Mesendoderm (in vitro differentiated cells): ENCODE results near the gene GPALPP1.

ENCODE experiments used
- DNase-seq: peaks from one replicate; pipeline ENCODE4 v3.0.0; 2013
- H2AK5ac ChIP-seq: 2 replicates; pipeline ENCODE4 v1.6.1; 2013; ENCODE audit warnings: low read length, inconsistent platforms
- H2BK120ac ChIP-seq: 2 replicates; pipeline ENCODE4 v1.6.1; 2013; ENCODE audit warnings: low read depth, mild to moderate bottlenecking, low read length, moderate library complexity, mixed read lengths
- H2BK15ac ChIP-seq: replicated peaks from 2 replicates; pipeline ENCODE4 v1.6.1; 2013; ENCODE audit warnings: low read depth, mild to moderate bottlenecking, moderate library complexity
- H2BK5ac ChIP-seq: 2 replicates; pipeline ENCODE4 v1.6.1; 2013; ENCODE audit warnings: low read length, inconsistent platforms
- H3K18ac ChIP-seq: 2 replicates; pipeline ENCODE4 v1.6.1; 2013; ENCODE audit warnings: mild to moderate bottlenecking, low read length, mixed read lengths
- H3K23ac ChIP-seq: one replicate; pipeline ENCODE4 v1.6.1; 2013; ENCODE audit warnings: low read length
- H3K27ac ChIP-seq: 2 replicates; pipeline ENCODE4 v1.5.1; 2013; ENCODE audit warnings: low read depth, mild to moderate bottlenecking, inconsistent platforms, low read length, moderate library complexity
- H3K27me3 ChIP-seq: 2 replicates; pipeline ENCODE4 v1.6.1; 2013; ENCODE audit warnings: low read length, control low read depth, mild to moderate bottlenecking, inconsistent platforms; ENCODE audit not compliant: insufficient read depth, poor library complexity
- H3K36me3 ChIP-seq: 2 replicates; pipeline ENCODE4 v1.6.1; 2013; ENCODE audit warnings: low read length, inconsistent platforms; ENCODE audit not compliant: control insufficient read depth, insufficient read depth
- H3K4ac ChIP-seq: one replicate; pipeline ENCODE4 v1.6.1; 2013; ENCODE audit warnings: low read depth, mild to moderate bottlenecking, low read length, moderate library complexity
- H3K4me1 ChIP-seq: 2 replicates; pipeline ENCODE4 v1.6.1; 2013; ENCODE audit warnings: low read depth, low read length, inconsistent platforms; ENCODE audit not compliant: control insufficient read depth
- H3K4me2 ChIP-seq: 2 replicates; pipeline ENCODE4 v1.6.1; 2013; ENCODE audit warnings: low read length
- H3K4me3 ChIP-seq: 2 replicates; pipeline ENCODE4 v1.5.1; 2013; ENCODE audit warnings: mild to moderate bottlenecking, low read length
- H3K56ac ChIP-seq: one replicate; pipeline ENCODE4 v1.6.1; 2013; ENCODE audit warnings: low read length
- H3K79me1 ChIP-seq: 2 replicates; pipeline ENCODE4 v1.6.1; 2013; ENCODE audit warnings: low read length, inconsistent platforms
- H3K79me2 ChIP-seq: 2 replicates; pipeline ENCODE4 v1.6.1; 2013; ENCODE audit warnings: mild to moderate bottlenecking, low read length; ENCODE audit not compliant: control insufficient read depth, insufficient read depth
- H3K9ac ChIP-seq: 2 replicates; pipeline ENCODE4 v1.6.1; 2013; ENCODE audit warnings: low read length, inconsistent platforms
- H4K5ac ChIP-seq: one replicate; pipeline ENCODE4 v1.6.1; 2013; ENCODE audit warnings: low read length
- H4K8ac ChIP-seq: one replicate; pipeline ENCODE4 v1.6.1; 2013; ENCODE audit warnings: low read depth, mild to moderate bottlenecking, control low read depth, low read length, moderate library complexity
- WGBS: extraction: QIAGEN DNeasy Blood & Tissue Kit; methylation state at CpG from one replicate; pipeline ENCODE4 v1.1.7; 2013; ENCODE audit warnings: low lambda C conversion rate, missing lambda C conversion rate; ENCODE audit not compliant: insufficient coverage; ENCODE audit errors: extremely low coverage; 5-methylcytosine and 5-hydroxymethylcytosine counted together

The GPALPP1 gene

GRCh38 chr13:44978328-44978727, 11.0 kb upstream of the GPALPP1 start:
- Histone ChIP-seq H3K36me3 (peaks cover 2% of the 10 kb centered on the region), H3K9ac (no peak overlapping the region), H3K23ac (no peak overlapping the region), H3K79me1 (no peaks in the 10 kb centered on the region), H2BK120ac (no peak overlapping the region), H4K8ac (no peak overlapping the region), H3K56ac (no peak overlapping the region), H2AK5ac (no peak overlapping the region), H3K27me3 (no peaks in the 10 kb centered on the region), H3K27ac (no peak overlapping the region), H3K4me1 (no peaks in the 10 kb centered on the region), H2BK15ac (no peak overlapping the region), H3K4me3 (no peak overlapping the region), H2BK5ac (no peak overlapping the region), H3K4me2 (no peak overlapping the region), H3K18ac (no peak overlapping the region), H3K4ac (no peak overlapping the region), H4K5ac (no peak overlapping the region), H3K79me2 (peaks cover 3% of the 10 kb centered on the region)
- no CpG with 5 or more reads among the region's 1 CpG for WGBS
- no peak for DNase-seq

- H3K56ac ChIP-seq, result peak overlapping the region; percentile 95
- WGBS, result no CpG with 5 or more reads among the region's 10 CpGs
- H2BK5ac ChIP-seq, result no peak overlapping the region
- H3K18ac ChIP-seq, result no peak overlapping the region
- peak overlapping the region; percentile 95 for H3K9ac ChIP-seq
- no peaks in the 10 kb centered on the region for H3K4me1 ChIP-seq
- H3K4me2 ChIP-seq, result peak overlapping the region; percentile 92
- peaks cover 35% of the 10 kb centered on the region for H3K79me2 ChIP-seq
- H3K23ac ChIP-seq, result no peak overlapping the region
- no peak overlapping the region for H2BK15ac ChIP-seq
- H3K27ac ChIP-seq, result no peak overlapping the region
- no peak overlapping the region for H2AK5ac ChIP-seq
- H3K27me3 ChIP-seq, result no peaks in the 10 kb centered on the region
- DNase-seq, result peak; percentile 11
- H3K79me1 ChIP-seq, result peaks cover 19% of the 10 kb centered on the region
- no peak overlapping the region for H4K5ac ChIP-seq
- no peak overlapping the region for H3K4ac ChIP-seq
- no peak overlapping the region for H2BK120ac ChIP-seq
- H3K4me3 ChIP-seq, result peak overlapping the region; percentile 97
- H4K8ac ChIP-seq, result peak overlapping the region; percentile 83
- H3K36me3 ChIP-seq, result no peaks in the 10 kb centered on the region
Observed at GRCh38 chr13:44989941-44990340, 603 bp downstream of the GPALPP1 start.

- Histone ChIP-seq H2BK15ac (no peak overlapping the region), H4K5ac (no peak overlapping the region), H3K9ac (no peak overlapping the region), H2BK120ac (no peak overlapping the region), H3K23ac (no peak overlapping the region), H3K4me2 (no peak overlapping the region), H3K4me3 (no peak overlapping the region), H3K79me2 (no peaks in the 10 kb centered on the region), H3K18ac (no peak overlapping the region), H3K56ac (no peak overlapping the region), H3K27me3 (no peaks in the 10 kb centered on the region), H3K27ac (no peak overlapping the region), H3K79me1 (no peaks in the 10 kb centered on the region), H2AK5ac (no peak overlapping the region), H3K4ac (no peak overlapping the region), H2BK5ac (no peak overlapping the region), H3K4me1 (no peaks in the 10 kb centered on the region), H4K8ac (no peak overlapping the region), H3K36me3 (peaks cover 3% of the 10 kb centered on the region)
- DNase-seq, result no peak
Observed at GRCh38 chr13:45003417-45003816, 14.1 kb downstream of the GPALPP1 start.

GRCh38 chr13:45004096-45004495, 14.8 kb downstream of the GPALPP1 start:
- no peak overlapping the region for H3K27ac ChIP-seq
- no peaks in the 10 kb centered on the region for H3K79me1 ChIP-seq
- no peak overlapping the region for H2AK5ac ChIP-seq
- no peak overlapping the region for H3K18ac ChIP-seq
- no peak overlapping the region for H4K5ac ChIP-seq
- H2BK5ac ChIP-seq, result no peak overlapping the region
- no peak overlapping the region for H3K4ac ChIP-seq
- no peak overlapping the region for H3K9ac ChIP-seq
- H4K8ac ChIP-seq, result no peak overlapping the region
- H3K36me3 ChIP-seq, result peaks cover 3% of the 10 kb centered on the region
- H3K27me3 ChIP-seq, result no peaks in the 10 kb centered on the region
- WGBS, result no CpG with 5 or more reads among the region's 2 CpGs
- H3K56ac ChIP-seq, result no peak overlapping the region
- no peak overlapping the region for H2BK15ac ChIP-seq
- H2BK120ac ChIP-seq, result no peak overlapping the region
- H3K79me2 ChIP-seq, result no peaks in the 10 kb centered on the region
- H3K23ac ChIP-seq, result no peak overlapping the region
- DNase-seq, result no peak
- H3K4me1 ChIP-seq, result no peaks in the 10 kb centered on the region
- H3K4me2 ChIP-seq, result no peak overlapping the region
- H3K4me3 ChIP-seq, result no peak overlapping the region

GRCh38 chr13:45007225-45007624, 17.9 kb downstream of the GPALPP1 start:
- Histone ChIP-seq H3K79me1 (no peaks in the 10 kb centered on the region), H3K56ac (no peak overlapping the region), H3K36me3 (peaks cover 1% of the 10 kb centered on the region), H3K4me1 (no peaks in the 10 kb centered on the region), H3K27me3 (no peaks in the 10 kb centered on the region), H3K27ac (no peak overlapping the region), H3K18ac (no peak overlapping the region), H3K4ac (no peak overlapping the region), H2BK5ac (no peak overlapping the region), H2BK120ac (no peak overlapping the region), H3K79me2 (no peaks in the 10 kb centered on the region), H2AK5ac (no peak overlapping the region), H3K4me2 (no peak overlapping the region), H4K8ac (no peak overlapping the region), H3K23ac (no peak overlapping the region), H2BK15ac (no peak overlapping the region), H4K5ac (no peak overlapping the region), H3K9ac (no peak overlapping the region), H3K4me3 (no peak overlapping the region)
- no peak for DNase-seq

GRCh38 chr13:45007823-45008222, 18.5 kb downstream of the GPALPP1 start:
- Histone ChIP-seq H3K36me3 (no peaks in the 10 kb centered on the region), H3K79me2 (no peaks in the 10 kb centered on the region), H3K27me3 (no peaks in the 10 kb centered on the region), H3K4me3 (no peak overlapping the region), H3K27ac (no peak overlapping the region), H4K8ac (no peak overlapping the region), H3K56ac (no peak overlapping the region), H3K4ac (no peak overlapping the region), H2BK15ac (no peak overlapping the region), H3K79me1 (no peaks in the 10 kb centered on the region), H2BK120ac (no peak overlapping the region), H3K9ac (no peak overlapping the region), H3K23ac (no peak overlapping the region), H3K18ac (no peak overlapping the region), H4K5ac (no peak overlapping the region), H2AK5ac (no peak overlapping the region), H3K4me2 (no peak overlapping the region), H3K4me1 (no peaks in the 10 kb centered on the region), H2BK5ac (no peak overlapping the region)
- WGBS, result no CpG with 5 or more reads among the region's 1 CpG
- DNase-seq, result no peak
